ENCODE measurements around the gene SLC25A51.

The SLC25A51 gene

DNA sequence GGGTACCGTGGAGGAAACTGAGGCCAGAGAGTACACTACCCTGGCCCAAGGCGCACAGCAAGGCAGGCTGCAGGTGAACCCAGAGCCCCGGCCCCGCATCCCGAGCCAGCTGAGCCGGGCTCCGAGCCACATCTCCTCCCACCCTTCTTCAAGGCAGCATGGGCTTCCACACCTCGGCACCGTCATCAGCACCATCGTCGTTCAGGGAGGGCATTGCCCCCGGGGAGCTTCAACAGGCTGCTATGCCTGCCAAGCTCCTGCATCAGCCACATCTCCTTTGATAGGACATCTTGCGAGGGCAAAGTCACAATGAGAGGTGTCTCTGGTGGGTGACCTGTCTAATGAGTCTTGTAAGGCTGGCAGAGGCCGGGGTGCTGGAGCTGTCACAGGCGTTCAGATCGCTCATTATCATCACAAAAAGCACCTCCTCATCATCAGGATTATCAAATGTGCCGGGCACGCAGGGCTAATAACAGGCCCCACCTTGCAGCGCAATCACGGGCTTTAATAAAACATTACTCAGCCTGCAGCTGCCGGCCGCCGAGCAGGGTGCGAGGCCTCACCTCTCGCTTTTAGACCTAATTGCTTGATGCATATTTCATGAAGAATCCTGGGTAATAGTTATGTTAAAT lies 20.0 kb upstream of the SLC25A51 start:
- TF ChIP-seq, protein P1, sequence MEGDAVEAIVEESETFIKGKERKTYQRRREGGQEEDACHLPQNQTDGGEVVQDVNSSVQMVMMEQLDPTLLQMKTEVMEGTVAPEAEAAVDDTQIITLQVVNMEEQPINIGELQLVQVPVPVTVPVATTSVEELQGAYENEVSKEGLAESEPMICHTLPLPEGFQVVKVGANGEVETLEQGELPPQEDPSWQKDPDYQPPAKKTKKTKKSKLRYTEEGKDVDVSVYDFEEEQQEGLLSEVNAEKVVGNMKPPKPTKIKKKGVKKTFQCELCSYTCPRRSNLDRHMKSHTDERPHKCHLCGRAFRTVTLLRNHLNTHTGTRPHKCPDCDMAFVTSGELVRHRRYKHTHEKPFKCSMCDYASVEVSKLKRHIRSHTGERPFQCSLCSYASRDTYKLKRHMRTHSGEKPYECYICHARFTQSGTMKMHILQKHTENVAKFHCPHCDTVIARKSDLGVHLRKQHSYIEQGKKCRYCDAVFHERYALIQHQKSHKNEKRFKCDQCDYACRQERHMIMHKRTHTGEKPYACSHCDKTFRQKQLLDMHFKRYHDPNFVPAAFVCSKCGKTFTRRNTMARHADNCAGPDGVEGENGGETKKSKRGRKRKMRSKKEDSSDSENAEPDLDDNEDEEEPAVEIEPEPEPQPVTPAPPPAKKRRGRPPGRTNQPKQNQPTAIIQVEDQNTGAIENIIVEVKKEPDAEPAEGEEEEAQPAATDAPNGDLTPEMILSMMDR (IDR thresholded peaks at IDR 0.05), result no peak
- no peak overlapping the region for H3K4me3 ChIP-seq (ENCODE audit: low read depth in 1 of 2, low read length in 1 of 2)
- H3K4me1 ChIP-seq (ENCODE audit: control insufficient read depth in 1 of 2, insufficient read depth in 1 of 2, low read depth in 1 of 2, low read length in 1 of 2), result no peaks in the 10 kb centered on the region
- no peaks in the 10 kb centered on the region for H3K9me3 ChIP-seq
- no peaks in the 10 kb centered on the region for H3K27me3 ChIP-seq
- no peak overlapping the region for H3K27ac ChIP-seq
- no peaks in the 10 kb centered on the region for H3K36me3 ChIP-seq

DNA sequence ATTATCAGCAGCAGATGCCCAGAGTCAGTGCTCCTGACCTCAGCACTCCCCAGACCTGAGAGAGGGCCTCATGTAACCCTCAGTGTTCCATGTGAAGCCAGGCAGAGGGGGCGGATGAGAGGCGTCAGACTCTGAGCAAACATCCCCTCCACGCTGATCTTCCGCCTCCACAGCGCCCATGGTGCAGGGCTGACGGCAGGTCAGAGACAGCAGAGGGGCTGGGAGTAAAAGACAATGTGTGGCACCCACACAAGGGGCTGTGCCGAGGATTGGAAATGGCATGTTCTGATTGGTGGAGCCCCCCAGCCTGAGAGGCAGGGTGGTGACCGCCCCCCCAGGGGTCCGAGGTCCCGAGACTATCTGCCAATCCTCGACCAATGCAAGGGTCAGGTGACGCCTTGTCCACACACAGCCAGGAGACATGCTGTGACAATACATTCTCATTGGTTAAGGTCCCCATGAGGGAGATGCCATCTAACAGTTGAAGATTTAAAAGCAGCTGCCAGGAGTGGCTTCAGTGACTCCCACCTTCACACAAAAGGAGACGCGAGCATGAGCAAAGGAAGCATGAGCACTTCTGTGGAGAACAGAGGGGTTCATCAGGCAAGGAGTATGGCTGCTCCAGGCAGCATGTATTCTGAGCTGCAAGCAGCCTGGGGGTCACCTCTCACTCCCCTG lies 19.3 kb upstream of the SLC25A51 start:
- TF ChIP-seq, protein P1 (IDR thresholded peaks at IDR 0.05), result no peak
- H3K27ac ChIP-seq, result no peak overlapping the region

DNA sequence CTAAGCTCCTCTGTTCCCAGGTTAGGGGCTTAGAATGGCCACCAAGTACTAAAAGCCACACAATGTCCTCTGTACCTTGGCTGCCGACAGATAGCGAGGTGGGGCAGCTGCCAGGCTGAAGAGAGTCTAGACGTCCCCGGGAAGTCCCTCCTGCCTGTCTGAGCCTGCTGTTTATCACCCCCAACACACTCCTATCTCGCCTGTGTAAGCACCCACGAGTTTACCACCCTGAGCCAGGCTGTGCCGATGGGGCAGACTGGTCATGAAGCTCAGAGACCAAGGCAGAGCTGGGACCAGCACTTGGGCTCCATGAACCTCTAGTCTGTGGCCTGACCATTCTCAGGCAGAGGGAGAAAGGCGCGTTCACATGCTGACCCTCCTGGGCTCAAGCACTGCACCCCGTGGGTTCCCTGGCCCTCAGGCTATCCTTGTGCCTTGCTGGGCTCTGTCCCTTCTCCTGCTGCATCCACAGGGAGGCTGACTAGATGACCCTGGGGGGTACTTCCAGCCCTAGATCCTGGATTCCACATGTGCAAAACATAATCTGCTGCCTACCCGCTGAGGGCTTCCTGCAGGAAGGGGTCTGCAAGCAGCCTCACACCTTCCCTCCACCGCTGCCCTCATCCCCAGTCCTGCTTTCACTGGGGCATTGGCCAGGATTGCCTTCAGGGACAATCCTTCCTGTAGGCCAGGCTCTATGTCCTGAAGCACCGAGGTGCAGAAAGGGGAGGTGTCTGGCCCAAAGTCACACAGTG lies 18.6 kb upstream of the SLC25A51 start:
- TF ChIP-seq, protein P1 (IDR thresholded peaks at IDR 0.05), result no peak
- Histone ChIP-seq H3K27me3 (no peaks in the 10 kb centered on the region), H3K9me3 (no peaks in the 10 kb centered on the region), H3K36me3 (no peaks in the 10 kb centered on the region), H3K27ac (no peak overlapping the region), H3K4me3 (ENCODE audit: low read depth in 1 of 2, low read length in 1 of 2) (no peak overlapping the region), H3K4me1 (ENCODE audit: control insufficient read depth in 1 of 2, insufficient read depth in 1 of 2, low read depth in 1 of 2, low read length in 1 of 2) (no peaks in the 10 kb centered on the region)

More for the DNA sequence above, 19.3 kb upstream of the SLC25A51 start:
- Histone ChIP-seq H3K27me3 (no peaks in the 10 kb centered on the region), H3K4me3 (ENCODE audit: low read depth in 1 of 2, low read length in 1 of 2) (no peak overlapping the region), H3K9me3 (no peaks in the 10 kb centered on the region), H3K36me3 (no peaks in the 10 kb centered on the region), H3K4me1 (ENCODE audit: control insufficient read depth in 1 of 2, insufficient read depth in 1 of 2, low read depth in 1 of 2, low read length in 1 of 2) (no peaks in the 10 kb centered on the region)

DNA sequence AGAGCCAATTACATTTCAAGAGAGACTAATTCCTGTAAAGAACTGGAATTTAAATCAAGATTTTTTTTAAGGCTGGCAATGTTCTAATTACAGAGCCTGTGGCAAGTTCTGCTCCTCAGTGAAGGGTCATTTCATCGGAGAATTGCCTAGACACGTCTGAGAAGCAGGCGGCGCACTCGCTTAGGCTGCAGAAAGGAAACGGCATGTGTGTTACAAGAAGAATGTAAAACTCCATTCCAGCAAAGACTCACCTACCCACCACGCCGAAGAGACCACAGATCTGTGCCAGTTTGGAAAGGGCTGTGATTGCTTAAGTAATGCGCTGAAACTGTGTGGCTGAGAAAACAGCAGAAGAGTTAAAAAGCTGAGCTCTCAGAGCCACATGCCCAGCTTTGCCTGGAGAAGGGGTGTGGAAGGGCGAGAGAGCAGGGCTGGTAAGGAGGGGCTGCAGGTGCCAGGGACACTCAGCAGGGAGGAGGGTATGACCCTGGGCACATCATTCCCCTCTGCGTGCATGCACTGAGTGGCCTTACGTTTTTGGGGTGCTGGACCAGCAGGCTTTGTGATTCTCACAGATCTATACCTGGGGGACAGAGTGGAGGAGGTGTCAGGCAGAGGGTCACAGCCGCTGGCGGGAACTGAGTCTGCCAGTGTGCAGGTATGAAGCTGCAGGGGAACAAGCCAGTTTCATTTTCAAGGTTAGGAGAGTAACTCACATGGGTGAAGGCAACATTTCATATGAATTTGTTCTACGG lies 17.8 kb upstream of the SLC25A51 start:
- H3K9me3 ChIP-seq, result no peaks in the 10 kb centered on the region
- H3K27ac ChIP-seq, result no peak overlapping the region
- no peaks in the 10 kb centered on the region for H3K36me3 ChIP-seq
- H3K27me3 ChIP-seq, result no peaks in the 10 kb centered on the region
- no peak overlapping the region for H3K4me3 ChIP-seq (ENCODE audit: low read depth in 1 of 2, low read length in 1 of 2)
- TF ChIP-seq, protein P1 (IDR thresholded peaks at IDR 0.05), result no peak
- H3K4me1 ChIP-seq (ENCODE audit: control insufficient read depth in 1 of 2, insufficient read depth in 1 of 2, low read depth in 1 of 2, low read length in 1 of 2), result no peaks in the 10 kb centered on the region

DNA sequence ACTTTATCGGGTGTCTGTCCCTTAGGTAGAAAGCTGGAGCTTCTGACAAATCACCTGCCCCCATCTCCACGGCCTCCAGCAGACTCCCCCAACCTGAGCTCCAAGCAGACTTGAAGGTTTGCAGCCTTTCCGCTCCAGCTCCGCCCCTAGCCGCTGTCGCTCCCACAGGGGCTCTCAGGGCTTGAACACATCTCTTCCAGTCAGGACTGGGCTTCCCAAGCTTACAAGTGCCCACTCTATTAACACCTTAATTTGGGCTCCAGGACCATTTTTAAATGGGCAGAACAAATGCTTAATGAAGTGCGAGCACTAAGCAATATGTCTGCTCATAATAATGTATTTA lies 17.2 kb upstream of the SLC25A51 start:
- TF ChIP-seq, protein P1 (IDR thresholded peaks at IDR 0.05), result no peak
- H3K4me1 ChIP-seq (ENCODE audit: control insufficient read depth in 1 of 2, insufficient read depth in 1 of 2, low read depth in 1 of 2, low read length in 1 of 2), result no peaks in the 10 kb centered on the region
- H3K9me3 ChIP-seq, result no peaks in the 10 kb centered on the region
- no peak overlapping the region for H3K4me3 ChIP-seq (ENCODE audit: low read depth in 1 of 2, low read length in 1 of 2)
- no peaks in the 10 kb centered on the region for H3K27me3 ChIP-seq
- no peak overlapping the region for H3K27ac ChIP-seq
- no peaks in the 10 kb centered on the region for H3K36me3 ChIP-seq
